GM12878 (cell line): ENCODE data around the gene PHLDA2. TPM values are rescaled to one million over a fixed set of nuclear protein-coding genes. Genes with fewer than 3 reads are reported as not detected.

ENCODE experiments used
- ATAC-seq: fragments of 200-7000 bp; cut with Tn5 transposase; 3 replicates; pipeline ENCODE4 v1.9.1; 2020; ENCODE audit warnings: mild to moderate bottlenecking, moderate library complexity
- BruUV-seq: library from RNA; stranded (reverse); fragments of 400-500 nt; replicated peaks from 2 replicates; lab custom pipeline; 2021; lab: Mats Ljungman, UMichigan
- CTCF ChIA-PET: fragments of 300-600 bp; sonication (Branson Sonifier 250); formaldehyde crosslinking; extraction: SDS; loops from one replicate; lab custom pipeline; 2021; ENCODE audit warnings: inconsistent platforms; lab: Yijun Ruan, JAX
- POLR2A ChIA-PET: fragments of 350-600 bp; formaldehyde crosslinking; extraction: SDS; loops from one replicate; lab custom pipeline; 2021; ENCODE audit warnings: inconsistent platforms; lab: Charles Lee
- RAD21 ChIA-PET: fragments of 300-600 bp; sonication (Branson Sonifier 250); formaldehyde crosslinking; loops from one replicate; lab custom pipeline; 2023; ENCODE audit warnings: antibody characterized with exemption; ENCODE audit not compliant: unreplicated experiment; lab: Charles Lee
- SMC1A ChIA-PET: fragments of 300-600 bp; sonication (Branson Sonifier 250); formaldehyde crosslinking; loops from one replicate; lab custom pipeline; 2023; ENCODE audit not compliant: unreplicated experiment, uncharacterized antibody; lab: Charles Lee
- DNase-seq: peaks from one replicate; pipeline ENCODE4 v3.0.0-alpha.2; 2011; ENCODE audit warnings: low read depth, low spot score
- FAIRE-seq: peaks from 3 replicates; lab custom pipeline; 2011; peaks lifted over from hg19 to GRCh38; lab: Jason Lieb, UNC
- H2AFZ ChIP-seq: 2 replicates; pipeline ENCODE4 v1.6.0; 2011; ENCODE audit warnings: low read depth, low read length, control low read depth; ENCODE audit not compliant: control insufficient read depth
- H3K27ac ChIP-seq: 2 replicates; pipeline ENCODE4 v1.5.1; 2011; ENCODE audit warnings: control low read depth; ENCODE audit not compliant: control insufficient read depth, insufficient read depth
- H3K27me3 ChIP-seq, 2 experiments: replicated peaks in 1 of 2; 2 replicates each; pipeline versions ENCODE4 v1.6.0 to v1.6.1; 2011; ENCODE audit warnings: low read length in 1 of 2; ENCODE audit not compliant: control insufficient read depth in 2 of 2, insufficient read depth in 2 of 2
- H3K36me3 ChIP-seq, 2 experiments: 2 replicates each; pipeline ENCODE4 v1.5.1; 2011; ENCODE audit warnings: low read length in 1 of 2; ENCODE audit not compliant: control insufficient read depth in 2 of 2, insufficient read depth in 2 of 2
- H3K4me1 ChIP-seq: 2 replicates; pipeline ENCODE4 v1.6.1; 2011; ENCODE audit warnings: mild to moderate bottlenecking, low read length, moderate library complexity, mixed read lengths; ENCODE audit not compliant: control insufficient read depth, insufficient read depth
- H3K4me2 ChIP-seq: 2 replicates; pipeline ENCODE4 v1.6.0; 2011; ENCODE audit warnings: control low read depth; ENCODE audit not compliant: control insufficient read depth, insufficient read depth
- H3K4me3 ChIP-seq: fragments of 200-600 bp; sonication (generic); 2 replicates; pipeline ENCODE4 v1.5.1; 2016
- H3K79me2 ChIP-seq: 2 replicates; pipeline ENCODE4 v1.6.0; 2011; ENCODE audit warnings: low read length; ENCODE audit not compliant: control insufficient read depth, insufficient read depth
- H3K9ac ChIP-seq: 2 replicates; pipeline ENCODE4 v1.8.0; 2011; ENCODE audit warnings: low read length, control low read depth, mixed read lengths; ENCODE audit not compliant: control insufficient read depth, insufficient read depth
- H3K9me3 ChIP-seq: replicated peaks from 3 replicates; pipeline ENCODE4 v1.5.1; 2011; ENCODE audit warnings: mild to moderate bottlenecking, low read length; ENCODE audit not compliant: control insufficient read depth, insufficient read depth
- H4K20me1 ChIP-seq: 2 replicates; pipeline ENCODE4 v1.6.0; 2011; ENCODE audit not compliant: control insufficient read depth, insufficient read depth
- E2F4 ChIP-seq: IDR thresholded peaks from 2 replicates; pipeline ENCODE4 v1.6.1; 2012; ENCODE audit warnings: low read depth, low read length, improper control_type of control experiment
- EED ChIP-seq: sonication (generic); IDR thresholded peaks from 2 replicates; pipeline ENCODE4 v1.6.1; 2016; ENCODE audit warnings: antibody characterized with exemption, low read depth
- HDAC2 ChIP-seq: fragments of 200-600 bp; sonication (generic); IDR thresholded peaks from 2 replicates; pipeline ENCODE4 v1.6.1; 2017
- SUPT20H ChIP-seq: IDR thresholded peaks from 2 replicates; pipeline ENCODE4 v1.6.1; 2011; ENCODE audit warnings: low read depth, mild to moderate bottlenecking, low read length, moderate library complexity, borderline replicate concordance; ENCODE audit not compliant: control insufficient read depth
- TAF1 ChIP-seq: IDR thresholded peaks from 2 replicates; pipeline ENCODE4 v1.6.1; 2011; ENCODE audit warnings: mild to moderate bottlenecking, low read depth, low read length, borderline replicate concordance
- WGBS: methylation state at CpG from one replicate; pipeline ENCODE4 v1.1.6; 2016; ENCODE audit warnings: low lambda C conversion rate; ENCODE audit not compliant: insufficient replicate concordance, insufficient coverage; ENCODE audit errors: missing lambda C conversion rate; 5-methylcytosine and 5-hydroxymethylcytosine counted together
- in situ Hi-C: fragments of 300-500 bp; cut with MboI; formaldehyde crosslinking; loops from 9 replicates; pipeline ENCODE4 v1.14.3; 2018; ENCODE audit warnings: mixed read lengths
- intact Hi-C: fragments of 100-400 bp; cut with micrococcal nuclease; formaldehyde crosslinking; loops from one replicate; pipeline ENCODE4 v1.14.2; 2022; ENCODE audit not compliant: unreplicated experiment
- polyA plus RNA-seq, 11 experiments: library from polyadenylated mRNA; depleted of rRNA in 4 of 11; unstranded in 6 of 11; stranded (reverse) in 5 of 11; fragments of >200 nt; fragmentation: Nextera tagmentation in 4 of 11; fragmentation: Illumina TruSeq in 1 of 11; extraction: Ambion mirVana in 4 of 11; extraction: Trizol in 1 of 11; gene quantifications; 1 replicate in 1 of 11; 2 replicates in 10 of 11; pipeline versions ENCODE4 v1.2.1 to v1.2.3, GENCODE V29; 2011 to 2016; ENCODE audit warnings: inconsistent platforms in 2 of 11, missing spikeins in 2 of 11, low read depth in 1 of 11
- total RNA-seq, 4 experiments: library from RNA; depleted of rRNA in 3 of 4; stranded (reverse); fragments of >200 nt in 3 of 4; fragmentation: Illumina TruSeq in 1 of 4; extraction: Trizol in 1 of 4; gene quantifications; 2 replicates each; pipeline versions ENCODE4 v1.2.1 to v1.2.3, GENCODE V29; 2013 to 2021
- TF ChIP-seq, protein P1 (sequence below): fragments of 450-650 bp; IDR thresholded peaks from 2 replicates; pipeline ENCODE4 v1.6.1; 2017; ENCODE audit warnings: mild to moderate bottlenecking, low read depth, inconsistent platforms; ENCODE audit not compliant: poor library complexity, severe bottlenecking

Gene PHLDA2
- total and polyA plus RNA-seq, 10 of the 15 experiments (the other 5 are each of a cell fraction or from before 2014, with no cell fraction given) = 0.15 to 0.49 (median 0.16) TPM; not detected in 7

GRCh38 chr11:2896047-2896446 lies 33.2 kb downstream of the PHLDA2 start (continued):
- TF ChIP-seq SUPT20H = no peak
- no peak for TF ChIP-seq TAF1
- no peak for TF ChIP-seq HDAC2
- TF ChIP-seq E2F4 = no peak

- Histone ChIP-seq H3K79me2 (no peaks in the 10 kb centered on the region), H3K9ac (no peak overlapping the region), H3K4me1 (peaks cover 7% of the 10 kb centered on the region), H2AFZ (no peak overlapping the region), H3K27me3 (no peaks in the 10 kb centered on the region), H4K20me1 (no peaks in the 10 kb centered on the region), H3K9me3 (no peaks in the 10 kb centered on the region), H3K27ac (no peak overlapping the region), H3K4me3 (no peak overlapping the region), H3K4me2 (no peak overlapping the region), H3K36me3 (no peaks in the 10 kb centered on the region)
- intact Hi-C loops = loop anchor here (2.0 kb wide), 1 partner anchor 37 kb away; no protein-coding TSS in a partner anchor
- no peak for TF ChIP-seq EED
- TF ChIP-seq, protein P1, sequence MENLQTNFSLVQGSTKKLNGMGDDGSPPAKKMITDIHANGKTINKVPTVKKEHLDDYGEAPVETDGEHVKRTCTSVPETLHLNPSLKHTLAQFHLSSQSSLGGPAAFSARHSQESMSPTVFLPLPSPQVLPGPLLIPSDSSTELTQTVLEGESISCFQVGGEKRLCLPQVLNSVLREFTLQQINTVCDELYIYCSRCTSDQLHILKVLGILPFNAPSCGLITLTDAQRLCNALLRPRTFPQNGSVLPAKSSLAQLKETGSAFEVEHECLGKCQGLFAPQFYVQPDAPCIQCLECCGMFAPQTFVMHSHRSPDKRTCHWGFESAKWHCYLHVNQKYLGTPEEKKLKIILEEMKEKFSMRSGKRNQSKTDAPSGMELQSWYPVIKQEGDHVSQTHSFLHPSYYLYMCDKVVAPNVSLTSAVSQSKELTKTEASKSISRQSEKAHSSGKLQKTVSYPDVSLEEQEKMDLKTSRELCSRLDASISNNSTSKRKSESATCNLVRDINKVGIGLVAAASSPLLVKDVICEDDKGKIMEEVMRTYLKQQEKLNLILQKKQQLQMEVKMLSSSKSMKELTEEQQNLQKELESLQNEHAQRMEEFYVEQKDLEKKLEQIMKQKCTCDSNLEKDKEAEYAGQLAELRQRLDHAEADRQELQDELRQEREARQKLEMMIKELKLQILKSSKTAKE = no peak
- 59% methylated on average over 4 of the region's 4 CpGs for WGBS
- ATAC-seq (no peak), FAIRE-seq (no peak), DNase-seq (no peak)
- ChIA-PET SMC1A (interaction anchor here (3.4 kb wide), 1 partner anchor 36 kb away, joined by 14 read pairs; the partner anchor contains the start of gene PHLDA2), RAD21 (interaction anchor here (8.3 kb wide), 1 partner anchor 360 kb away, joined by 151 read pairs; no protein-coding TSS in a partner anchor), POLR2A (no interaction called here), CTCF (interaction anchor here (1.0 to 10.2 kb wide), 5 partner anchors 9 to 361 kb away, joined by 3 to 233 read pairs (median 25); a partner anchor contains a TSS)
- in situ Hi-C loops = no loop called here
- BruUV-seq = no TSS peak
These were observed 35.3 kb downstream of the PHLDA2 start for GRCh38 chr11:2893935-2894334.
